Activated CD4-positive, alpha-beta T cell treated with anti-CD3 and anti-CD28 coated beads for 48 hours (primary cell): Measurements from ENCODE around the gene SLC12A5.

Experiments
- DNase-seq: peaks from one replicate; pipeline ENCODE4 v3.0.0-alpha.2; 2020

The SLC12A5 gene

GRCh38 chr20:46007671-46008070 is 21.3 kb upstream of the SLC12A5 start:
- DNase-seq, result no peak

- no peak for DNase-seq
Measured at GRCh38 chr20:46009816-46010215, 19.2 kb upstream of the SLC12A5 start.

DNA sequence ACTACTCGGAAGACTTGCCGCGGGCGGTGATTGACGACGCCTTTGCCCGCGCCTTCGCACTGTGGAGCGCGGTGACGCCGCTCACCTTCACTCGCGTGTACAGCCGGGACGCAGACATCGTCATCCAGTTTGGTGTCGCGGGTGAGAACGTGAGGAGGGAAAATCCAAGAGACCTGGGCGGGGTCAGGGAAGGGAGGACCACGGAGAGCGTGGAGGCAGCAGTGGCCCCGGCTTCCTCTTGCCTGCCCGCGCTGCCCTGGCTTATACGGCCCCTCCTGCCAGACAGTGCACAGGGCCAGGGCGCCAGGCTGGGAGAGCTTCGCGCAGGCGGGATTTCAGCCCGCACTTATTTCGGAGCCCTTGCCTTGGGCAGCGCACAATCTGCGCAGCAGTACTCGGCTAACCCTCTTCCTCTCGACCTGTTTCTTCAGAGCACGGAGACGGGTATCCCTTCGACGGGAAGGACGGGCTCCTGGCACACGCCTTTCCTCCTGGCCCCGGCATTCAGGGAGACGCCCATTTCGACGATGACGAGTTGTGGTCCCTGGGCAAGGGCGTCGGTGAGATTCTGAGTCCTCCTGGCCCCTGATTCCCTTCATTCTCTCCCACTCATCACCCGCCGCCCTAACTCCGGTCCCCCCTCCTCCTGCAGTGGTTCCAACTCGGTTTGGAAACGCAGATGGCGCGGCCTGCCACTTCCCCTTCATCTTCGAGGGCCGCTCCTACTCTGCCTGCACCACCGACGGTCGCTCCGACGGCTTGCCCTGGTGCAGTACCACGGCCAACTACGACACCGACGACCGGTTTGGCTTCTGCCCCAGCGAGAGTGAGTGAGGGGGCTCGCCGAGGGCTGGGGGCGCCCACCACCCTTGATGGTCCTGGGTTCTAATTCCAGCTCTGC is 18.3 kb upstream of the SLC12A5 start:
- DNase-seq, result peak; percentile 63

DNA sequence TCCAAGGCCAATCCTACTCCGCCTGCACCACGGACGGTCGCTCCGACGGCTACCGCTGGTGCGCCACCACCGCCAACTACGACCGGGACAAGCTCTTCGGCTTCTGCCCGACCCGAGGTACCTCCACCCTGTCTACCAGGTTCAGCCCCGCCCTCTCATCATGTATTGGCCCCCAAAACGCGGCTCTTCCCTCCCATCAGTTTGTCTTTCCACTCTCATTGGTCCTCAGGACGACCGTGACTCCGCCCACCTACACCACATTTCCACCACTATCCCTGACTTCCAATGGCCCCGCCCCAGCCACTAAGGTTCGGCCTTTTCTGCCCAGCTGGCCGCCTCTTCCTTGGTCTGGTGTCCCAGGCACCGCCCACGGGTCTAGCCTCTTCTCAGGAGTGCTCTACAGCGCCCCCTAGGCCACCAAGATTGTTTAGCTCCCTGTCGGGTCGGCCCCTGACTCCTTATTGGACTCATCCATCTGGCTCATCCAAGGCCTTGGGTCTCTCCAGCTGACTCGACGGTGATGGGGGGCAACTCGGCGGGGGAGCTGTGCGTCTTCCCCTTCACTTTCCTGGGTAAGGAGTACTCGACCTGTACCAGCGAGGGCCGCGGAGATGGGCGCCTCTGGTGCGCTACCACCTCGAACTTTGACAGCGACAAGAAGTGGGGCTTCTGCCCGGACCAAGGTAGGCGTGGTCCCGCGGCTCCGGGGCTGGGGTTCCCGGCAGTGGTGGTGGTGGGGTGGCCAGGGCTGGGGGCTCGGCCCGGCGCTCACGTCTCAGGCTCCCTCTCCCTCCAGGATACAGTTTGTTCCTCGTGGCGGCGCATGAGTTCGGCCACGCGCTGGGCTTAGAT is 17.2 kb upstream of the SLC12A5 start:
- peak; percentile 81 for DNase-seq

GRCh38 chr20:46012921-46013320 is 16.1 kb upstream of the SLC12A5 start:
- DNase-seq, result no peak

GRCh38 chr20:46013322-46013828 is 15.6 kb upstream of the SLC12A5 start:
- no peak for DNase-seq

GRCh38 chr20:46013829-46014516 is 15.0 kb upstream of the SLC12A5 start:
- DNase-seq, result peak; percentile 81

DNA sequence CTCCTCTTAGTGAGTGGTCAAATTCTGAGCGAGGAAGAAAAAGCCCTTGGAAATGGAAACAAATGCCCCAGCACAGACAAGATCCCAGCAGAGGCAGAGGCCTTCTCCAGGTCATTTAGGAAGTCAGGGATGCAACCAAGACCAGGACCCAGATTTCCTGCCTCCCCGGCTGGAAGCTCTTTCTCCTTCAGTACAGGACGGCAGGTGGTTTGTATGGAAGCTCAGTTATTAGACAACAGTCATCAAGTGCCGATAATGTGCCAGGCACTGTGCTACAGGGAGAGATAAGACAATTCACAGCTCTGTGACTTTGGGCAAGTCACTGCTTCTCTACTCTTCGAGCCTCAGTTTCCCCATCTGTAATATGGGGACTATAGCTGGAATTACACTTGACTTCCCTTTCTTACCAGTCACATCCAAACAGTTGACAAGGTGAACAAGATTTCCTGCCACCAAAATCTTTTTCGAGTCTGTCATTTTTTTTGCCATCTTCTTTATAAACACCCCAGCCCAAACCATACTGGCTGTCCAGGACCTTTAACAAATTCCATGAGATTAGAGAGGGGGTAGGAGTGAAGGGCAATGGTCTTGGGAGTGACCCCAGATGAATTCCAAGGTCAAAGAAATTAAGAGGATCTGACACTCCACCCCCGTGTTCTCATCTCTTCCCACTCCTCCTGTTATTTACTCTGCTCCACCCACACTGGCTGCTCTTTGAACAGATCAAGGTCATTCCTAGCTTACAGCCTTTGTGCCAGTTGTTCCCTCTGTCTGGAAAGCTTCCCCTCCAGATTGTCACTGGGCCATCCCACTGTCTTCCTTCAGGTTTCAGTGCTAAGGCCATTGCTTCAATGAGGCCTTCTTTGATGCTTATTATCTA is 14.3 kb upstream of the SLC12A5 start:
- DNase-seq, result no peak

DNA sequence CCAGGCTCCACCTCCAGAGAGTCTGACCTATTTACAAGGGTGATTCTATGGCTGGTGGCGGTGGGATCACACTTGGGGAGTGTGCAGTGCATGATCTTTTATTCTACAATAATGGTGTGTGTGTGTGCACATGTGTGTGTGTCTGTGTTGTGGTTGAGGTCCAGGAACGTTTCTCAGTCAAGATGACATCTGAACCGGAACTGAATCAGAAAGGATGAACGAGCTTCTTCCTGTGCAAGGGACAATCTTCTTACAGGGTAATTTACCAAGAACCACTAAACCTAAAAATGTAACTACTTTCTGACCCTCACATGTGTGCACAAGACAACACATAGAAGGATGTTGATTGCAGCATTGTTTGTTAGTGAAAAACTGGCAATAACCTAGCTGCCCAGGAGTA is 11.7 kb upstream of the SLC12A5 start:
- no peak for DNase-seq

DNA sequence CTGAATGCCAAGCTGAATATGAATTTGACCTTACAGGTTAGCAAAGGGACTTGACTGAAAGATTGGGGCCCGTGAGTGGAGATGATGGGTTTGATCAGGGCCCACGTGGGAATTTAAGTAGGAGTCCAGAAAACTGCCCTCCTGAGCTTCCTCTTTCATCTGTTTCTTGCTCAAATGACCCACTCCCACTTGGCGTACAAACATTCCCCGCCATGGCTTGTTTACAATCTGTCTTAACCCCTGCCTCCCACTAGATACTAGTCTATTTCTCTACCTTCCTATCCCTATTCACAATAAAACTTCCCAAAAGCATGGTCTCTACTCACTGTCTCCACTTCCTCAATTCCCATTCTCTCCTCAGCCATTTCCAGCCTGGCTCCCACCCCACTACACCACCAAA is 10.9 kb upstream of the SLC12A5 start:
- no peak for DNase-seq

GRCh38 chr20:46018611-46019010 is 10.4 kb upstream of the SLC12A5 start:
- no peak for DNase-seq

- no peak for DNase-seq
Measured at GRCh38 chr20:46020555-46020954, 8.5 kb upstream of the SLC12A5 start.

DNA sequence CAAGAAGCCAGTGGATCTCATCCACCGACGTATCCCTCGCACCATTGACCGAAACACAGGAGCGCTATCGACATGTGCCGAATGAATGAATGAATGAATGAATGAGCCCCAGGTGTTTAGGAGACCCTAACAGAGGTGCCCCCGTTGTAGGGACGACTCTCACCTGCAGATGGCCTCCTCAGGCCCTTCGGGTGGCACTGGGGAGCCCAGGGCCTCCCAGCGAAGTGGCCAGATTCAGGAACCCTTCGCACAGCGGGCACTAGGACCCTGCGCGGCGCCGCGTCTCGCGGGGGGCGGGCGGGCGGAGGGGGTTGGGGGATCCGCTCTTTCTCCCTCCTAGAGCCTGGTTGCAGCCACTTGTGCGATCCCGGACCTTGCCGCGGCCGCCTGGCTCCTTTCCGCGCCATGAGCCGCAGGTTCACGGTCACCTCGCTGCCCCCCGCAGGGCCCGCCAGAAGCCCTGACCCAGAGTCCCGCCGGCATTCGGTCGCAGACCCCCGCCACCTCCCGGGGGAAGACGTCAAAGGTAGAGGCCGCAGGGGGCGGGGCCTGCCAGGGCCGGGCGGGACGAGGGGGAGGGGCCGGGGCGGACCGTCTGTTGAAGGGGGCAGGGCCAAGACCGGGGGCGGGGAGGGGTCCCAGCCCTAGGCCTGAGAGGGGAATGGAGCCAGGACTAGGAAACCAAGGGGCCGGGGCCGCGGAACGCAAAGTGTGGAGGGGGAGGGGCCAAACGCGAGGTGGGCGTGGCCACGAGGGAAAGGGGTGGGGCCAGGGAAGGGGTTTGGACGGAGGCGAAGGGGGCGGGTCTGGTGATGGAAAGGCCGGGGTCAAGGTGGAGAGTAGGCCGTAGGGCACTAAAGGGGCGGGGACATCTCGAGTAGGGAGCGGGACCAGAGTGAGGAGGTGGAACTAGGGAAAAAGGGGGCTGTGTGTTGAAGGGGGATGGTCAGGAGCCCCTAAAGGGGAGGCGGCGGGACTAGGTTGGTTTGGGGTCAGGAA is 7.4 kb upstream of the SLC12A5 start:
- peak; percentile 76 for DNase-seq

- peak; percentile 85 for DNase-seq
Measured at GRCh38 chr20:46022411-46023147, 6.4 kb upstream of the SLC12A5 start.

- DNase-seq, result no peak
Measured at GRCh38 chr20:46023148-46023484, 5.9 kb upstream of the SLC12A5 start.

- no peak for DNase-seq
Measured at GRCh38 chr20:46023999-46024398, 5.0 kb upstream of the SLC12A5 start.

DNA sequence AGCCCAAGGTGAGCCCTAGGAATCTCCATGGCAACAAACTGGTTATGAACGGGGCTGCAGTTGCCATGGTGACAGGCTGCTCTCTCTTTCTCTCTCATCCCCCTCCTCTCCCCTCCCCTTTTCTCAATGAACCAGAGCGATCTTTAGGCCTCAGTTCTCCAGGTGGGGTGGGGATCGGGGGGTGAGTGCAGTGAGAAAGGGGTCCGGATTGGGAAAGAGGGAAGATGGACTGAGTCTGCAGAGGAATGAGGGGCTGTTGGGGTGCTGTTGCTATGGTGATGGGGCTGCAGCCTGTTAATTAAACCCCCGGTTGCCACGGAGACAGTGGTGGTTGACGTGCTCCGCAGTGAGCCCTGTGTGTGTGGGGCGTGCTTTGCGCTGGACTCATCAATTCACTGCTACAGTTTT is 3.6 kb upstream of the SLC12A5 start:
- DNase-seq, result no peak

GRCh38 chr20:46027245-46027853 is 1.7 kb upstream of the SLC12A5 start:
- DNase-seq, result peak; percentile 51

GRCh38 chr20:46028110-46028509 is 905 bp upstream of the SLC12A5 start:
- DNase-seq, result no peak
